HG02610 (cell line): ENCODE data around the gene PIP4K2C.

ENCODE experiments used
- ATAC-seq: cut with Tn5 transposase; IDR thresholded peaks from one replicate; pipeline ENCODE4 v1.9.1; 2021; ENCODE audit warnings: mild to moderate bottlenecking, moderate library complexity; ENCODE audit not compliant: unreplicated experiment

PIP4K2C gene

GRCh38 chr12:57590864-57591781 is at the start of gene PIP4K2C:
Gene PIP4K2C (plus strand): TSS chr12:57591192. CDS start chr12:57591290, 98 bp downstream.
- ATAC-seq = peak; percentile 92

DNA sequence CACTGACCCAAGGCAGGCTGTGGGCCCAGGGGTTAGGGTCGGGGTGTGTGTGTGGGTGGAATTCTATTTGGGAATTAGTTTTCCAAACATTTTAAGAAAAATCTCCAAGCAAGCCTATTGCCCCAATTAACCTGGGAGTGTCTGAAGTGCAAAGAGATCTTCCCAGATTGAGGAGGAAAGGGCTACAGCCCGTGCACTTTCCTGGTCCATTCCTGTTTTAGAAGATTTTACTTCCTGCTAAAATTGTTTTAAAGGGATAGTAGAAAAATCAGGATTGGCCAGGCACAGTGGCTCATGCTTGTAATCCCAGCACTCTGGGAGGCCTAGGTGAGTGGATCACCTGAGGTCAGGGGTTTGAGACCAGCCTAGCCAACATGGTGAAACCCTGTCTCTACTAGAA is 49.3 kb upstream of the PIP4K2C start:
- ATAC-seq = no peak

GRCh38 chr12:57543581-57543980 is 47.4 kb upstream of the PIP4K2C start:
- ATAC-seq = no peak

DNA sequence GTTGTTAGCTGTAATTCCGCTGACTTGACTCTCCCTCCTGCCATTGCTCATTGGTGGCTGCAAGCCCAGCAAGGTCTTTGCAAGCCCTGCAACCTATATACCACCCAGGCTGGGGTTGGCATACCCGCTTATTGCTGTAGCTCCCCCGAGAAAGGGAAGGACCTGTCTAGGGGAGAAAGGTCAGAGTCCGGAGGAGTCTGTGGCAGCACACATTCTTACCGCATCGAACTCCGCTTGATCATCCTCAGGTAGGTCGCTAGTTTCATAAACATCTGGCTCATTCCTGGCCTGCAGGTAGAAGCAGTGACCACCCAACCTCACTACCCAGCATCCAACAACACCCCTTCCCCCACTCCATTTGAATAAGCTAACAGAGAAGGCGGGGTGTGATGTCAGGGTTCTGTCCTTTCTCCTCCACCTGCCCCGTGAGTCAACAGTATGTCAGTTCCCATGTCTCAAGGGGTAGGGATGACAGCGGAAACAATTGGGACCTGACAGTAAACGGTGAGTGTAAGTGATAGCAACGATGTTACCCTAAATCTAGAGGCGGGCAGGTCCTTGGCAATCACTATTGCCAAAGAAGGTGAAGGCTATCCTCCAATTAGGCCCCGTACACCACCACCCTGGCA is 45.1 kb upstream of the PIP4K2C start:
- ATAC-seq = no peak

DNA sequence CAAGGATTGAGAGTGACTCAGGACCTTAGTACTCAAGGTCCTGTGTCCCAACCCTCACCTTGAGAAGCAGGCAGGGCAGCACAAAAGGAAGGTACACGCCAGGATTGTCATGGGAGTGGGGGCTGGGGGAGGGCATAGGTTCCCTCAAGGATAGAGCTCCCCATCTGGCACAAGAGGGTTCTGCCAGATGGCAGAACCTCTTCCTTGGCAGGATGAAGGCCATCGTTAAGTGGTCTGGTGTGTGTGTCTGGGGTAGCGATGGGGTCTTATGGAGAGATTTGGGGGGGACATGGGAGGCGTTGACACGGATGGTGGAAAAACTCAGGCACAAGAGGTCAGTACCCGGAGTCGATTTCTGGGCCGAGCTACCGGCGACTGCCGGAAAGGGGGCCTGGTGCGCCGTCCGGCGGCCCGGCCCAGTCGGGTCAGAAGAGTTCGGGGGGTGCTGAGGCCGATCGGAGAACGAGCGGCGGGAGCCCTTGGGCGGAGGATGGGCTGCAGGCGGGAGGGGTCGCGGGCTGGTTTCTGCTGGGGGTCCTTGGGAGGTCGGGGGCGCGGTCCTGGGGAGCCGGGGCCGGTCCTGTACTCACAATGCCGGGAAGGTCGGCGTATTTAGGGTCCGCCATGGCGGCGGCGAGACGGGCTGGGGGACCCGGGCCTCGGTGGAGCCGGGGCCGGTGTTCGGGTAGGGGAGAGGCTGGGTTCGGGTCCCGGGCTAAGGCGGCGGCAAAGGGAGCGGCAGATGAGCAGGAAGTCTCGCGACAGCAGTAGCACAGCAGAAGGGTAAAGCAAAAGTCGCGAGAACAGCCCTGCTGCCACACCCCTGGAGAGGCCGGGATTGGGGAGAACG is 44.3 kb upstream of the PIP4K2C start, which contains the start of gene DCTN2:
TSS of gene DCTN2 (minus strand) at position 755 of the 850 bp plus-strand sequence. CDS start at position 626, 129 bp downstream.
- ATAC-seq = peak; percentile 97

DNA sequence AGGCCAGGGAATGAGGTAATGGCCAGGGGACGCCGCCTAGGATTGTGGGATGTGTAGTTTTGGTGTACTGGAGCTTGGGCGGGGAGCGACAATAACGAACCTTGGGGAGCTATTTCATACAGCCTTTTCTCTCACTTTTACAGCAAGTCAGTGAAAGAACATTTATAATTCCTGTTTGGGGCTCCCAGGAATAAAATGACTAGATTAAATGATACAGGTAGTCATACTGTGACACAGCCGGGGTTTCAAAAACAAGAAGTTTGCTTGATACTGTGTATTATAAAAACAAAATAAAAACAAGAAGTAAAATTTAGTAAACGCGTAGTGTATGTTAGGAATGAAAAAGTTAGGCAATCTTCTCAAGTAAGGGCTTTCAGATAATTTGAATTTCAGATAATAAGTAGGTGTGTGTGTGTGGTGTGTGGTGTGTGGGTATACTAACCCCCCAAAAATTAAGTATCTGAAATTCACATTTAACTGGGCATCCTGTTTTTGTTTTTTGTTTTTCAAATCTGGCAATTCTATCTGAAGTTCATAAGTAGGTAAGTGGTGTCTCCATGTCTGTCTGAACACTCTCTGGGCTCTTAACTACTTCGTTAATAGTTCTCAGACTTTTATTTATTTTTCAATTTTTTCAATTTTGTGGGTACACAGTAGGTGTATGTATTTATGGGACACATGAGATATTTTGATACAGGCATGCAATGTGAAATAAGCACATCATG is 43.5 kb upstream of the PIP4K2C start:
- no peak for ATAC-seq

GRCh38 chr12:57548013-57548315 is 43.0 kb upstream of the PIP4K2C start:
- ATAC-seq = no peak

- ATAC-seq = no peak
Observed at GRCh38 chr12:57548488-57548887, 42.5 kb upstream of the PIP4K2C start.

DNA sequence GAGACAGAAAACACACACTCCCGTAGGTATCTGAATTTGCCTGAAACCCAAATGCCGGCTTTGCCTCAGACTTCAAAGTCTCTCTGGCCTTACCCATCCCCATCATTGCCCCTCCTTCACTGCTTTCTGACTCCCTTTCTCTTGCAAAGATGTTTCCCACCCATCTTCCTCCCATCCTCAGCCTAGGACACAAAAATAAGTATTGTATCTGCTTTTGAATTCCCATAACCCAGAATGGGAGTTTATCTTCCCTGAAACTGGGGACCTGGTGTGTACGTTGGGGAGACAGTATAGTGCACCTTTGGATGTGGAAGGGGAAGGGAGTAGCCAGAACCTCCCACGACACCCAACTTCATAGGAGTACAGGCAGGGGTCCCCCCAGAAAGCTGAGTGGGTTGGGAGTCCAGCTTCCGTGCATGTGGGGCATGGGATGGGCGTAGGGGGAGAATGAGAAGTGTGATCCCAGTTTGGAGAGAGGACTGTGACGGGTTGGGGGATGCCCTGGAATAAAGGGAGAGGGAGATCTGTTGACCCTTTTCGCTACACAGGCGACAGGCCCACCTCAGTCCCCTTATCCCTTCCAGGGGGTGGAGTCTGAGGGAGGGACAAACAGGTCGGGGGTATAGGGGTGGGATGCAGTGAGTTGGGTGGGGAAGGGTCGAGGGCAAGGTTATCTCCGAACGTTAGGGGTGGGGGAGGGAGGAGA is 41.6 kb upstream of the PIP4K2C start:
- no peak for ATAC-seq

DNA sequence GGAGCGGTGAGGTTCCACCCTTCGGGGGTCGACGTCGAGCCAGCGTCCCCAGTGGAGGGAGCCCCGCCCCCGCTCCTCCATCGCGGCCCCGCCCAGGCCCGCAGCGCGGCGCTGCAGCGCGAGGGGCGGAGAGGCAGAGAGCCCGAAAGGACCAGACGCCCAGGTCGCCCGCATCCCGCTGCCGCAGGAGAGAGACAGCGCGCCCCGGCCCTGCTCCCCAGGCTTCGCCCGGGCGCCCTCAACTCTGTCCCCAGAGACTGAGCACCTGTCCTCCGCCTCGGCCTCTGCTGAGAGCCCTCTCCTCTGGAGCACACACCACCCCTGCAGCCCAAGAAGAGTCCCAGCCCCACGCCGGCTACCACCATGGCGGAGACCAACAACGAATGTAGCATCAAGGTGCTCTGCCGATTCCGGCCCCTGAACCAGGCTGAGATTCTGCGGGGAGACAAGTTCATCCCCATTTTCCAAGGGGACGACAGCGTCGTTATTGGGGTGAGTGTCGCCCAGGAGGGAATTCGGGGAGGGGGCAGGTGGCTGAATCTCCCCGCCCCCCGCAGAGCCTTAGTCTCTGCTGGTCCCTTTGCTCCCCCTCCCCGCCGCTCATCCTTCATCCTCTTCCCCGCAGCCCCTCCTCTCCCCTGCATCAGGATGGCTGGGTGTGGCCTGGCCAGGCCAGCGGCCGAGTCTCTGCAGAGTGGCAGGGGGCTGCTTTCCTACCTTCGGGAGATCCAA is 40.9 kb upstream of the PIP4K2C start, which contains the start of gene KIF5A:
TSS of gene KIF5A (plus strand) at position 136 of the 732 bp plus-strand sequence. CDS start at position 364, 228 bp downstream.
- ATAC-seq = no peak

DNA sequence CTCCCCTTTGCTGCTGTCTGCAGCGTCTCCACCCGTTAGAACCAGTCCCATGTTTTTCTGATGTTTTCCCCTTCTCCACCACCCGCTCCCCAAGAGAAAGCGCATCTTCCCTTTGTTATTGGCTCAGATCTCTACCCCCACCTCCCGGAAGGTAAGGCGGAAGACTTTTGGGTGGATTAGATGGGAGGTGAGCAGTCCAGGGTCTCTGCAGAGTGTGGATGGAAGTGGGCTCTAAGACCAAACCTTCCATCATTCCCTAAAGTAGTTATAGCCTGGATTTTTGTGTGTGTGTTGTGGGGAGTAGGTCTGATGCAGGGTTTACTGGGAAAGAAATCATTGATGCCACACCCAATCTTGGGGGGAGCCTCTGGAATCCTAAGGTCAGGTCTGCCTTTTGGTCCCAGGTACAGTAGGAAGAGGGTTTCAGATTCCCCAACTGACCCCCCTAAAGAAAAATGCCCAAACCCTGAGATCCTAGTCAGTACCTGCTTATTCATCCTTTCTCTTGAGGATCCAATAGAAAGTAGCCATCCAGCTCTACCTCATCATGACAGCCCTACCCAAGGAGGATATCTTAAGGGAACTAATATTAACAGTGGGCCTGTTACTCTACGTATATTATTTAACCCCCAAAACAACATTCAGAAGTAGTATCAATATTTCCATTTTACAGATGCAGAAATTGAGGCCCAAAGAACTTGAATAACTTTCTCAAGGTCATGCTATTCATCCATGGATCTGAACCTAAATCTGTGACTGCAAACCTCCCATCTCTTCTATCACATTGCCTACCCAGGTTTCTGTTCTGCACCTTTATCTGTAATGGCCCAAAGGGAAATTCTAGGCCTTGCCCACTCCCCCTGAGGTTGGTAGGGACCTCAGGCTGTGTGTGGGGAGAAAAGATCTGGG is 40.1 kb upstream of the PIP4K2C start:
- ATAC-seq = no peak

DNA sequence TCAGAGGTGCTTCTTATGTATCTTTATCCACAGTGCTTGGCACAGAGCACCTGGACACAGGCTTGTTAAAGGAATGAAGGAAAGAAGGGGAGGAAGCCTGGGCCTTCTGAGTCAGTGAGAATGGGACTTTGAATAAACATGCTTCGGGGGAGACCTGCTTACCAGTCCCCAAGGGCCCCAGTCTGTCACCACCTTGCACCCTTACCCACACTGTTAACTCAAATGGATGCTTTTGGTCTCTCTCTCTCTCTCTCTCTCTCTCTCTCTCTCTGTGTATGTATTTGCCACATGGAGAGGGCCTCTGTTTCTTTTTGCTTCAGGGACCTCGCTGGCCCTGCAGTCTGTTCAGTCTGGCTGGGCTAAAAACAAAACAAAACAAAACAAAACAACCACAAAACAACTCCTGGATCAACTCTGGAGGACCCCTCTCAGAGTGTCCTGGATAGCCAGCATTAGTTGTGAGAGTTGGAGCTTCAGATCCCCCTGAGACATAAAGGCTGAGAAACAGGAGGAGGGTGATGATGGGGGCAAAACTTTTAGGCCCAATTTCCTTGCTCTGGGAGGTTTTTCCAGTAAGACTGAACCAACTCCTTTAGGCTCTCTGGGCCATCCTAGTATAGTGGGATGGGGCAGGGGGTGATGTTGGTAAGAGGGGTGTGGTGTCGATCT is 39.2 kb upstream of the PIP4K2C start:
- ATAC-seq = no peak

- ATAC-seq = no peak
Observed at GRCh38 chr12:57552306-57552651, 38.7 kb upstream of the PIP4K2C start.

DNA sequence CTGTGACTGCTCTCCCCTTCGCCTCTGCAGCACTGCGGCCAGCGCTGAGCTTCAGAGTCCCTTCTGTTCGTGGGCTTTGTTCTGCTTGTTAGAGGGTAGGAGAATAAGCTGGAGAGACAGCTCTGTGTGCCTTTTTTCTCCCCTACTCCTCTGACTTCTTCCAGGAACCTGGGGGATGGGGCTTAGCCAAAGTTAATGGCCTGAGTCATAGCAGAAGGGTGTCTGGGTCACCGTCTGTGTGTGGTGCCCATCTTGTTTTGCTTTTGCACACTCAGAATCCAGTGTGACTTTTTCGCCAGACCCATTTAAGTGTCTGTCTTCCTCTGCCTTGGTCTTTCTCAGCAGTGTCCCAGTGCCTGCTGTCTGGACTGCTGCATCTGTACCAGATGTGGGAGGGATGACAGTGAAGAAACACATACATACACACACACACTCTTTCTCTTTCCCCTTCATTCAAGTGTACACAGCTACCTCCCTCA is 38.1 kb upstream of the PIP4K2C start:
- ATAC-seq = no peak

DNA sequence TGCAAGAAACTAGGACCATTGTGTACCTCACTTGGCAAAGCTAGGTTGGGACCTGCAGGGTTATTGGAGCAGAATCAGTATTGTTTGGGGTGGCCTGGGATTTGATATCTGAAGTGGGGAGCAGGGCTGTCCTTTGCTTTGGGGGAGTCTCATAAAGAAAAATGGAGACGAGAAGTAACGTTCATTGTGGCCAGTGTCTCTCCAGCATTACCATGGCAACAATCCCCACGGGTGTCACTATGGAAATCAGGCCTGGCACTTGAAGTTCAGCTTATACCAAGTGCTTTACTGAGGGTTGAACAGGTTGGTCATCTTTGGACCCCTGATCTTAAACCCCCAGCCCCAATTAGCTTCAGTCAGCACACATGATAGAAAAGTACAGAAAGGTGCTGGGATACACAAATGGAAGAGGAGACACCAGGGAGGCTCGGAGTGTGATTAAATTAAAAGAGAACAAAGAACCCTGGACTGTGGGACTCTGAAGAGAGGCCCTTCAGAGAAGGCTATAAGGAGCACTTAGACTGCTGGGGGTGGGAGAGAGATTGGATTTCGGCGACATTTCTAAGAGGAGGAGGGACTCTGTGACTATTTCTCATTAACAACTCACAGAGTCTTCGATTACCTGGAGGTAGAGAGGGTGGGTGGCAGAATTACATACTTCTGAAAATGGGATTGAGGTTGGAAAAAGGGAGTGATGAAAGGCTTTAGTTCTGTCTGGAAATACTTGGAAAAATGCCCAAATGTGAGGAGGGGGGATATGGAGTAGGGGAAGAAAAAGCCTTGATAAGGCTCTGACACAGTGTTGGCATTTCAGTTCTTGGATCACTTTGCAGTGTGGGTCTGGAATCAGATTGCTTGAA is 37.4 kb upstream of the PIP4K2C start:
- no peak for ATAC-seq

- no peak for ATAC-seq
Observed at GRCh38 chr12:57554453-57554852, 36.5 kb upstream of the PIP4K2C start.

DNA sequence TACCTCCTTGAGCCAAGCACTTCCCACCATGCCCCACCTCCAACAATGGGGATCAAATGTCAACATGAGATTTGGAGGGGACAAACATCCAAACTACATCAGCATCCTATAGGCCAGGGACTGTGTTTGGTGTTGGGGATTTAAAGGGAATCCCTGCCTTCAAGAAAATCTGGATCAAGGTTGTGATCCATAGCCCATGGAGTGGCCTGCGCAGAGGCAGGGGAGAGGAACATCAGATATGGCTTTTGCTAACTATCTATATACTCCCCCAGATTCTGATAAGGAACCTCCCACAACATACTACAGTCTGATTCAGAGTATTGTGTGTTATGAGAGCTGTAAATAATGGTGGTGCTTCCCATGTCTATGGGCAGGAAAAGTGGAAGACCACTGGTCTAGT is 36.1 kb upstream of the PIP4K2C start:
- ATAC-seq = no peak
